SK-N-SH treated with all-trans-retinoic acid at 6 μM for 48 hours (cell line): ENCODE data around the gene EPHB2.

ENCODE experiments used
- CSDC2 ChIP-seq: fragments of 250-450 bp; sonication (Bioruptor Pico); IDR thresholded peaks from 2 replicates; pipeline ENCODE4 v1.5.0; 2020; ENCODE audit warnings: mild to moderate bottlenecking, moderate library complexity
- ZFP30 ChIP-seq: fragments of 450-650 bp; formaldehyde crosslinking; IDR thresholded peaks from 2 replicates; pipeline ENCODE4 v1.5.0; 2022; ENCODE audit warnings: mild to moderate bottlenecking, moderate library complexity
- TF ChIP-seq, protein P1 (sequence below): fragments of 250-450 bp; sonication (Bioruptor Pico); IDR thresholded peaks from 2 replicates; pipeline ENCODE4 v1.8.0; 2021; ENCODE audit warnings: low read depth, mild to moderate bottlenecking, moderate library complexity, borderline replicate concordance

DNA sequence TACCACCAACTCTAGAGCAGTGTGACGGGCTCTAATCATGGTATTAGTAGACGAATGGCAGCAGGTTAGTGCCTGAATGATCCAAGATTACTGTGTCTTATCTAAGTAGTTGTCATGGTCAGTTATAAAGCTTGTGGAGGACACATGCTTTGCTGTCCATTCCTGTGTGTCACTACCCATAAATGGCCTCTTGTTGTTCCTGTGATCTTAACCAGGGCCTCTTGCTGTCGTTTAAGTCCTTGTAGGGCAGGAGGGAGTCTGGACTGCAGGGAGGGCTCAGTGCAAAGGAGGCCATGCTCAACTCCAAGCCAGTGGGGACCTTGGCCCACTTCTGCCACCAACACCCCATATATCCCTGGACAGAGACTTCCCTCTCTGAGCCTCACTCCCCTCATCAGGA, 130.5 kb downstream of the EPHB2 start:
- no peak for TF ChIP-seq ZFP30 (CRISPR knock-in tag)
- TF ChIP-seq, protein P1, sequence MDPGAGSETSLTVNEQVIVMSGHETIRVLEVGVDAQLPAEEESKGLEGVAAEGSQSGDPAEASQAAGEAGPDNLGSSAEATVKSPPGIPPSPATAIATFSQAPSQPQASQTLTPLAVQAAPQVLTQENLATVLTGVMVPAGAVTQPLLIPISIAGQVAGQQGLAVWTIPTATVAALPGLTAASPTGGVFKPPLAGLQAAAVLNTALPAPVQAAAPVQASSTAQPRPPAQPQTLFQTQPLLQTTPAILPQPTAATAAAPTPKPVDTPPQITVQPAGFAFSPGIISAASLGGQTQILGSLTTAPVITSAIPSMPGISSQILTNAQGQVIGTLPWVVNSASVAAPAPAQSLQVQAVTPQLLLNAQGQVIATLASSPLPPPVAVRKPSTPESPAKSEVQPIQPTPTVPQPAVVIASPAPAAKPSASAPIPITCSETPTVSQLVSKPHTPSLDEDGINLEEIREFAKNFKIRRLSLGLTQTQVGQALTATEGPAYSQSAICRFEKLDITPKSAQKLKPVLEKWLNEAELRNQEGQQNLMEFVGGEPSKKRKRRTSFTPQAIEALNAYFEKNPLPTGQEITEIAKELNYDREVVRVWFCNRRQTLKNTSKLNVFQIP = no peak
- no peak for TF ChIP-seq CSDC2 (CRISPR knock-in tag)
